ENCODE data around the gene SLC38A6.

Gene SLC38A6

GRCh38 chr14:60981633-60982455 lies 799 bp downstream of the SLC38A6 start:
- peak; percentile 53 for DNase-seq

- no peak for DNase-seq
Observed at GRCh38 chr14:60984196-60984595, 3.2 kb downstream of the SLC38A6 start.

GRCh38 chr14:60986500-60986899 lies 5.5 kb downstream of the SLC38A6 start:
- no peak for DNase-seq

GRCh38 chr14:60989599-60989998 lies 8.6 kb downstream of the SLC38A6 start:
- DNase-seq, result no peak

GRCh38 chr14:60998617-60999016 lies 17.6 kb downstream of the SLC38A6 start:
- no peak for DNase-seq

GRCh38 chr14:60999536-60999935 lies 18.5 kb downstream of the SLC38A6 start:
- DNase-seq, result no peak

- no peak for DNase-seq
Observed at GRCh38 chr14:61003571-61003970, 22.5 kb downstream of the SLC38A6 start.

GRCh38 chr14:61019537-61019936 lies 38.5 kb downstream of the SLC38A6 start:
- no peak for DNase-seq

- peak; percentile 47 for DNase-seq
Observed at GRCh38 chr14:61025251-61026223, 44.5 kb downstream of the SLC38A6 start.

GRCh38 chr14:61026526-61026925 lies 45.5 kb downstream of the SLC38A6 start:
- DNase-seq, result no peak

GRCh38 chr14:61031026-61031425 lies 50.0 kb downstream of the SLC38A6 start:
- no peak for DNase-seq

- no peak for DNase-seq
Observed at GRCh38 chr14:61033054-61033453, 52.0 kb downstream of the SLC38A6 start.

- DNase-seq, result no peak
Observed at GRCh38 chr14:61033855-61034254, 52.8 kb downstream of the SLC38A6 start.

GRCh38 chr14:61034416-61035120 lies 53.5 kb downstream of the SLC38A6 start:
- DNase-seq, result no peak

GRCh38 chr14:61037215-61037614 lies 56.2 kb downstream of the SLC38A6 start:
- DNase-seq, result no peak

- DNase-seq, result no peak
Observed at GRCh38 chr14:61041704-61042103, 60.7 kb downstream of the SLC38A6 start.

- no peak for DNase-seq
Observed at GRCh38 chr14:61042220-61042619, 61.2 kb downstream of the SLC38A6 start.

GRCh38 chr14:61043506-61043905 lies 62.5 kb downstream of the SLC38A6 start:
- DNase-seq, result no peak

- DNase-seq, result no peak
Observed at GRCh38 chr14:61047021-61047420, 66.0 kb downstream of the SLC38A6 start.

GRCh38 chr14:61048640-61049039 lies 67.6 kb downstream of the SLC38A6 start:
- no peak for DNase-seq

GRCh38 chr14:61050417-61050816 lies 69.4 kb downstream of the SLC38A6 start:
- no peak for DNase-seq

- DNase-seq, result no peak
Observed at GRCh38 chr14:61051051-61051450, 70.0 kb downstream of the SLC38A6 start.

- DNase-seq, result no peak
Observed at GRCh38 chr14:61051621-61052020, 70.6 kb downstream of the SLC38A6 start.

All from kidney glomerular epithelial cell (primary cell).